Memory B cell (primary cell): Measurements from ENCODE around the gene OR10H4.
"Not testable (repeated sequence)": the region's sequence is repeated elsewhere in the genome, so short reads cannot be mapped to it uniquely, and the experiment has no call there.

Experiments used
- ATAC-seq: fragments of 150-1000 bp; cut with Tn5 transposase; 2 replicates; pipeline ENCODE4 v1.10.0; 2021; ENCODE audit warnings: low read depth, mild to moderate bottlenecking, moderate library complexity
- DNase-seq, 2 donors: peaks; one replicate each; pipeline ENCODE4 v3.0.0; 2022; ENCODE audit warnings: low spot score in 2 of 2
- H3K27ac Mint-ChIP-seq: one replicate; pipeline ENCODE4 v1.8.0; 2022; ENCODE audit warnings: mild to moderate bottlenecking, moderate library complexity, mixed read lengths
- H3K27me3 Mint-ChIP-seq: one replicate; pipeline ENCODE4 v1.8.0; 2022; ENCODE audit warnings: mixed read lengths
- H3K36me3 Mint-ChIP-seq: one replicate; pipeline ENCODE4 v1.8.0; 2022; ENCODE audit warnings: mild to moderate bottlenecking, mixed read lengths
- H3K4me1 Mint-ChIP-seq: one replicate; pipeline ENCODE4 v1.8.0; 2022; ENCODE audit warnings: mixed read lengths
- H3K4me3 Mint-ChIP-seq: one replicate; pipeline ENCODE4 v1.8.0; 2022; ENCODE audit warnings: mild to moderate bottlenecking, moderate library complexity, mixed read lengths
- H3K9me3 Mint-ChIP-seq: one replicate; pipeline ENCODE4 v1.8.0; 2022; ENCODE audit warnings: mixed read lengths

The OR10H4 gene

GRCh38 chr19:15948223-15949058, at the start of gene OR10H4:
TSS of gene OR10H4 (plus strand) at chr19:15949008. CDS start at chr19:15949008, 0 bp downstream.
- no peak for ATAC-seq
- Mint-ChIP-seq H3K27me3 (peaks cover 21% of the 10 kb centered on the region), H3K27ac (no peak within 1 kb of the TSS), H3K36me3 (peaks cover 7% of the 10 kb centered on the region), H3K4me3 (no peak within 1 kb of the TSS), H3K4me1 (no peaks in the 10 kb centered on the region), H3K9me3 (peaks cover 13% of the 10 kb centered on the region)
- DNase-seq: no peak

- Mint-ChIP-seq H3K9me3 (peaks cover 14% of the 10 kb centered on the region), H3K27me3 (peaks cover 23% of the 10 kb centered on the region)
- not testable (repeated sequence) for DNase-seq, H3K27ac Mint-ChIP-seq, H3K4me3 Mint-ChIP-seq, H3K4me1 Mint-ChIP-seq, ATAC-seq, H3K36me3 Mint-ChIP-seq
Observed at GRCh38 chr19:15899561-15899960, 49.2 kb upstream of the OR10H4 start.

GRCh38 chr19:15900032-15900431, 48.8 kb upstream of the OR10H4 start:
- not testable (repeated sequence) for H3K36me3 Mint-ChIP-seq, H3K4me1 Mint-ChIP-seq, H3K4me3 Mint-ChIP-seq, ATAC-seq, DNase-seq, H3K27ac Mint-ChIP-seq
- Mint-ChIP-seq H3K9me3 (peaks cover 15% of the 10 kb centered on the region), H3K27me3 (peaks cover 23% of the 10 kb centered on the region)

GRCh38 chr19:15900504-15900903, 48.3 kb upstream of the OR10H4 start:
- Mint-ChIP-seq H3K27me3 (peaks cover 21% of the 10 kb centered on the region), H3K36me3 (peaks cover 1% of the 10 kb centered on the region), H3K4me3 (no peak overlapping the region), H3K27ac (no peak overlapping the region), H3K9me3 (peaks cover 16% of the 10 kb centered on the region), H3K4me1 (no peaks in the 10 kb centered on the region)
- no peak for ATAC-seq
- no peak for DNase-seq

GRCh38 chr19:15902254-15902653, 46.6 kb upstream of the OR10H4 start:
- H3K4me3 Mint-ChIP-seq: no peak overlapping the region
- no peaks in the 10 kb centered on the region for H3K4me1 Mint-ChIP-seq
- H3K36me3 Mint-ChIP-seq: peaks cover under 1% of the 10 kb centered on the region
- no peak for ATAC-seq
- no peak for DNase-seq
- H3K9me3 Mint-ChIP-seq: peaks cover 12% of the 10 kb centered on the region
- H3K27ac Mint-ChIP-seq: no peak overlapping the region
- H3K27me3 Mint-ChIP-seq: peaks cover 14% of the 10 kb centered on the region

- ATAC-seq, H3K36me3 Mint-ChIP-seq, H3K27ac Mint-ChIP-seq, H3K4me3 Mint-ChIP-seq, DNase-seq, H3K4me1 Mint-ChIP-seq: not testable (repeated sequence)
- peaks cover 17% of the 10 kb centered on the region for H3K27me3 Mint-ChIP-seq
- peaks cover 15% of the 10 kb centered on the region for H3K9me3 Mint-ChIP-seq
Observed at GRCh38 chr19:15902898-15903297, 45.9 kb upstream of the OR10H4 start.

- peaks cover 17% of the 10 kb centered on the region for H3K27me3 Mint-ChIP-seq
- ATAC-seq: no peak
- H3K4me3 Mint-ChIP-seq: no peak overlapping the region
- peaks cover 3% of the 10 kb centered on the region for H3K36me3 Mint-ChIP-seq
- H3K27ac Mint-ChIP-seq: no peak overlapping the region
- no peak for DNase-seq
- H3K4me1 Mint-ChIP-seq: no peaks in the 10 kb centered on the region
- peaks cover 15% of the 10 kb centered on the region for H3K9me3 Mint-ChIP-seq
Observed at GRCh38 chr19:15905026-15905425, 43.8 kb upstream of the OR10H4 start.

- DNase-seq: no peak
- H3K9me3 Mint-ChIP-seq: peaks cover 5% of the 10 kb centered on the region
- H3K27me3 Mint-ChIP-seq: peaks cover 18% of the 10 kb centered on the region
- H3K27ac Mint-ChIP-seq: no peak overlapping the region
- ATAC-seq: no peak
- H3K4me3 Mint-ChIP-seq: peak overlapping the region; percentile 43
- H3K4me1 Mint-ChIP-seq: no peaks in the 10 kb centered on the region
- H3K36me3 Mint-ChIP-seq: peaks cover 4% of the 10 kb centered on the region
Observed at GRCh38 chr19:15911599-15912235, 37.1 kb upstream of the OR10H4 start.

- Mint-ChIP-seq H3K9me3 (peaks cover 3% of the 10 kb centered on the region), H3K27me3 (peaks cover 15% of the 10 kb centered on the region), H3K4me1 (no peaks in the 10 kb centered on the region), H3K36me3 (peaks cover 2% of the 10 kb centered on the region), H3K27ac (no peak overlapping the region), H3K4me3 (no peak overlapping the region)
- no peak for ATAC-seq
- no peak for DNase-seq
Observed at GRCh38 chr19:15913384-15913783, 35.4 kb upstream of the OR10H4 start.

- Mint-ChIP-seq H3K36me3 (peaks cover 2% of the 10 kb centered on the region), H3K4me3 (no peak overlapping the region), H3K9me3 (peaks cover 3% of the 10 kb centered on the region), H3K27ac (no peak overlapping the region), H3K4me1 (no peaks in the 10 kb centered on the region), H3K27me3 (peaks cover 17% of the 10 kb centered on the region)
- ATAC-seq (no peak), DNase-seq (no peak)
Observed at GRCh38 chr19:15913830-15914229, 35.0 kb upstream of the OR10H4 start.

- H3K36me3 Mint-ChIP-seq: peaks cover 2% of the 10 kb centered on the region
- no peak overlapping the region for H3K27ac Mint-ChIP-seq
- H3K27me3 Mint-ChIP-seq: peaks cover 22% of the 10 kb centered on the region
- H3K9me3 Mint-ChIP-seq: peaks cover 3% of the 10 kb centered on the region
- H3K4me1 Mint-ChIP-seq: no peaks in the 10 kb centered on the region
- no peak for ATAC-seq
- no peak for DNase-seq
- no peak overlapping the region for H3K4me3 Mint-ChIP-seq
Observed at GRCh38 chr19:15915109-15915508, 33.7 kb upstream of the OR10H4 start.

- no peaks in the 10 kb centered on the region for H3K4me1 Mint-ChIP-seq
- peaks cover 4% of the 10 kb centered on the region for H3K9me3 Mint-ChIP-seq
- no peak overlapping the region for H3K27ac Mint-ChIP-seq
- ATAC-seq (no peak), DNase-seq (no peak)
- no peaks in the 10 kb centered on the region for H3K36me3 Mint-ChIP-seq
- H3K4me3 Mint-ChIP-seq: no peak overlapping the region
- peaks cover 19% of the 10 kb centered on the region for H3K27me3 Mint-ChIP-seq
Observed at GRCh38 chr19:15919243-15919642, 29.6 kb upstream of the OR10H4 start.

GRCh38 chr19:15922021-15922420, 26.8 kb upstream of the OR10H4 start:
- Mint-ChIP-seq H3K9me3 (peaks cover 2% of the 10 kb centered on the region), H3K27ac (no peak overlapping the region), H3K36me3 (no peaks in the 10 kb centered on the region), H3K4me3 (no peak overlapping the region), H3K27me3 (peaks cover 27% of the 10 kb centered on the region), H3K4me1 (no peaks in the 10 kb centered on the region)
- ATAC-seq (no peak), DNase-seq (no peak)

- Mint-ChIP-seq H3K9me3 (peaks cover 2% of the 10 kb centered on the region), H3K4me1 (no peaks in the 10 kb centered on the region), H3K36me3 (no peaks in the 10 kb centered on the region), H3K27me3 (peaks cover 30% of the 10 kb centered on the region), H3K27ac (no peak overlapping the region), H3K4me3 (no peak overlapping the region)
- DNase-seq (no peak), ATAC-seq (no peak)
Observed at GRCh38 chr19:15923702-15924101, 25.1 kb upstream of the OR10H4 start.
